Kidney (tissue), 14 donors: ENCODE data around the gene FRRS1. TPM values are rescaled to one million over a fixed set of nuclear protein-coding genes. Genes with fewer than 3 reads are reported as not detected.

Experiments used
- DNase-seq, 5 donors: peaks; one replicate each; pipeline ENCODE4 v3.0.0-alpha.2; 2013 to 2020
- FAIRE-seq: peaks from 2 replicates; lab custom pipeline; 2012; peaks lifted over from hg19 to GRCh38; lab: Jason Lieb, UNC
- H3K27ac ChIP-seq, 2 donors: one replicate each; pipeline ENCODE4 v1.7.0; 2013; ENCODE audit warnings: low read depth in 2 of 2, low read length in 2 of 2, inconsistent platforms in 1 of 2
- H3K27me3 ChIP-seq: one replicate; pipeline ENCODE4 v1.7.1; 2013; ENCODE audit warnings: low read length, inconsistent platforms; ENCODE audit not compliant: control insufficient read depth, insufficient read depth
- H3K36me3 ChIP-seq, 3 donors: one replicate each; pipeline versions ENCODE4 v1.7.0 to v1.7.1; 2013; ENCODE audit warnings: low read length in 3 of 3, control low read depth in 1 of 3, inconsistent platforms in 1 of 3; ENCODE audit not compliant: insufficient read depth in 3 of 3, control insufficient read depth in 2 of 3
- H3K4me1 ChIP-seq, 3 donors: one replicate each; pipeline versions ENCODE4 v1.7.0 to v1.7.1; 2013; ENCODE audit warnings: low read length in 3 of 3, inconsistent platforms in 1 of 3, low read depth in 1 of 3; ENCODE audit not compliant: control insufficient read depth in 2 of 3, insufficient read depth in 2 of 3
- H3K4me3 ChIP-seq, 3 donors: one replicate each; pipeline versions ENCODE4 v1.7.0 to v1.8.1; 2013; ENCODE audit warnings: low read length in 3 of 3, control low read depth in 1 of 3, inconsistent platforms in 1 of 3
- H3K9ac ChIP-seq, 3 donors: one replicate each; pipeline versions ENCODE4 v1.7.0 to v1.7.1; 2013; ENCODE audit warnings: low read length in 3 of 3, control low read depth in 1 of 3, inconsistent platforms in 1 of 3
- H3K9me3 ChIP-seq, 3 donors: one replicate each; pipeline versions ENCODE4 v1.7.0 to v1.7.1; 2013; ENCODE audit warnings: low read length in 3 of 3, control low read depth in 1 of 3, inconsistent platforms in 1 of 3; ENCODE audit not compliant: control insufficient read depth in 2 of 3, insufficient read depth in 1 of 3
- intact Hi-C: fragments of 100-400 bp; cut with DNase I; formaldehyde crosslinking; loops from one replicate; pipeline ENCODE4 v1.11.1; 2022
- polyA plus RNA-seq: library from polyadenylated mRNA; stranded (reverse); fragments of 350-450 nt; fragmentation: Illumina TruSeq; extraction: RNeasy Lipid Tissue Mini Kit (QIAGEN cat#74804); gene quantifications from one replicate; pipeline ENCODE4 v1.2.3, GENCODE V29; 2014; ENCODE audit warnings: low read depth, low replicate concordance; ENCODE audit not compliant: insufficient read depth
- total RNA-seq: library from RNA; stranded (reverse); fragmentation: NEBNext Ultra II Directional; extraction: Animal tissue kit (Norgen Biotek cat#: 25700); gene quantifications from one replicate; pipeline ENCODE4 v1.2.1, GENCODE V29; 2021
- TF ChIP-seq, protein P1 (sequence below): IDR thresholded peaks from 3 replicates; pipeline ENCODE4 v1.5.1; 2012; ENCODE audit warnings: mild to moderate bottlenecking, moderate library complexity, borderline replicate concordance; ENCODE audit not compliant: insufficient read depth; ENCODE audit errors: extremely low read depth
- donor health status: control.
- donor health status: control.
- donor health status: control.
- donor health status: control.
- donor health status: control.
- donor health status: DM: yes; HTN: yes; CAD: no.
- donor health status: Normal renal cell carcinoma (clear cell type).

Gene FRRS1
- total and polyA plus RNA-seq, 2 donors from 2014 or later: 1.0 to 7.4 TPM

DNA sequence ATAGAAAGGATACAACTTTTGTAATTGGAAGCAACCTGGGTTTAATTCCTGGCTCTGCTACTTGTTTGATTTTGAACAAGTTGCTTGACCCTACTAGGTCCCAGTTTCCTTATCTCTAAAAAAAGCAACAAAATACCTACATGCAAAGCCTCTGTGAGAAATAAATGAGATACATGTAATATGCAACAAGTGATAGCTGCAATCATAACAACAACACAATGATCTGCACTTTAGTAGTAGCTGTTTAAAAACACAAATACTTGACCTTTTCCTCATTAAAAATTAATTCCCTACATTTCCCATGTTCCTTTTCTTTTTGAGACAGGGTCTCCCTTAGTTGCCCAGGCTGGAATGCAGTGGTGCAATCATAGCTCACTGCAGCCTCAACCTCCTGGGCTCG lies 40.0 kb downstream of the FRRS1 start:
- intact Hi-C loops: no loop called here
- Histone ChIP-seq H3K27me3 (no peaks in the 10 kb centered on the region), H3K36me3 (no peaks in the 10 kb centered on the region), H3K9me3 (no peaks in the 10 kb centered on the region), H3K9ac (no peak overlapping the region), H3K27ac (no peak overlapping the region), H3K4me1 (no peaks in the 10 kb centered on the region), H3K4me3 (no peak overlapping the region)
- TF ChIP-seq, protein P1, sequence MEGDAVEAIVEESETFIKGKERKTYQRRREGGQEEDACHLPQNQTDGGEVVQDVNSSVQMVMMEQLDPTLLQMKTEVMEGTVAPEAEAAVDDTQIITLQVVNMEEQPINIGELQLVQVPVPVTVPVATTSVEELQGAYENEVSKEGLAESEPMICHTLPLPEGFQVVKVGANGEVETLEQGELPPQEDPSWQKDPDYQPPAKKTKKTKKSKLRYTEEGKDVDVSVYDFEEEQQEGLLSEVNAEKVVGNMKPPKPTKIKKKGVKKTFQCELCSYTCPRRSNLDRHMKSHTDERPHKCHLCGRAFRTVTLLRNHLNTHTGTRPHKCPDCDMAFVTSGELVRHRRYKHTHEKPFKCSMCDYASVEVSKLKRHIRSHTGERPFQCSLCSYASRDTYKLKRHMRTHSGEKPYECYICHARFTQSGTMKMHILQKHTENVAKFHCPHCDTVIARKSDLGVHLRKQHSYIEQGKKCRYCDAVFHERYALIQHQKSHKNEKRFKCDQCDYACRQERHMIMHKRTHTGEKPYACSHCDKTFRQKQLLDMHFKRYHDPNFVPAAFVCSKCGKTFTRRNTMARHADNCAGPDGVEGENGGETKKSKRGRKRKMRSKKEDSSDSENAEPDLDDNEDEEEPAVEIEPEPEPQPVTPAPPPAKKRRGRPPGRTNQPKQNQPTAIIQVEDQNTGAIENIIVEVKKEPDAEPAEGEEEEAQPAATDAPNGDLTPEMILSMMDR: no peak
- FAIRE-seq: no peak
- DNase-seq: no peak

DNA sequence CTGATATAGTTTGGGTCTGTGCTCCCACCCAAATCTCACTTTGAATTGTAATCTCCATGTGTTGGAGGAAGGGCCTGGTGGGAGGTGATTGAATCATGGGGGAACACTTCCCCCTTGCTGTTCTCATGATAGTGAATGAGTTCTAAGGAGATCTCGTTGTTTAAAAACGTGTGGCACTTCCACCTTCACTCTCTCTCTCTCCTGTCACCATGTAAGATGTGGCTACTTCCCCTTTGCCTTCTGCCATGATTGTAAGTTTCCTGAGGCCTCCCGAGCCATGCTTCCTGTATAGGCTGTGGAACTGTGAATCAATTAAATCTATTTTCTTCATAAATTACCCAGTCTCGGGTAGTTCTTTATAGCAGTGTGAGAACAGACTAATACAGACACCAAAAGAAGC lies 40.4 kb downstream of the FRRS1 start:
- no peaks in the 10 kb centered on the region for H3K36me3 ChIP-seq
- H3K9me3 ChIP-seq: no peaks in the 10 kb centered on the region
- intact Hi-C loops: no loop called here
- no peak overlapping the region for H3K4me3 ChIP-seq
- no peaks in the 10 kb centered on the region for H3K27me3 ChIP-seq
- H3K4me1 ChIP-seq: no peaks in the 10 kb centered on the region
- no peak for DNase-seq
- FAIRE-seq: no peak
- TF ChIP-seq, protein P1: no peak
- H3K27ac ChIP-seq: no peak overlapping the region
- H3K9ac ChIP-seq: no peak overlapping the region

DNA sequence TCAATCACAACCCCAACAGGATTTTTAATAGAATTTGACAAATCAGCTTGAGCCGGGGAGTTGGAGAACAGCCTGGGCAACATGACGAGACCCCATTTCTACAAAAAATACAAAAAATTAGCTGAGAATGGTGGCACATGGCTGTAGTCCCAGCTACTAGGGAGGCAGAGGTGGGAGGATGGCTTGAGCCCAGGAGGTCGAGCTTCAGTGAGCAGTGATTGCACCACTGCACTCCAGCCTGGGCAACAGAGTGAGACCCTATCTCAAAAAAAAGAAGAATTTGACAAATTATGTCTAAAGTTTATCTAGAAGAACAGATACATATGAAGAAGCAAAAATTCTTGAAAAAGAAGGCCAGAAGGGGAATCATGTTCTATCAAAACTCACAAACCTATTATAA lies 43.2 kb downstream of the FRRS1 start:
- Histone ChIP-seq H3K9ac (no peak overlapping the region), H3K4me3 (no peak overlapping the region), H3K36me3 (no peaks in the 10 kb centered on the region), H3K9me3 (no peaks in the 10 kb centered on the region), H3K27me3 (no peaks in the 10 kb centered on the region), H3K27ac (no peak overlapping the region), H3K4me1 (no peaks in the 10 kb centered on the region)
- FAIRE-seq (no peak), DNase-seq (no peak)
- TF ChIP-seq, protein P1: no peak
- intact Hi-C loops: no loop called here

DNA sequence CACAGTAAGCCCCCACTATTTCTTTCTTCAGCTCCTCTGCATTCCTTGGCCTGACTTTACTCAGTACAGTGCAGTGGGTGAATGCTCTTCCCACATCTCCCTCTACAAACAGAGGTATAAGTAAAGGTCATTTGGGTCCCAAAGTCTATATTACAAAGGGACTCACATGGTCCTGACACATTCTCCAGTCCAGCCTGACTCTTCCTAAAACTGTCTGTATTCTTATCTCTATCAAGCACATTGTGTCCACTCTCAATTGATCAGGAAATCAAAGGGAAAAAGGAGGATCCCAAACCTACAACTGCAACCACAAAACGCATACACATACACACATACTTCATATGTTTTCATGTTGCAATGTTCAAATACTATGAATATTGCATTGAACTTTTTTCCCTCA lies 49.4 kb downstream of the FRRS1 start:
- H3K9me3 ChIP-seq: no peaks in the 10 kb centered on the region
- H3K27me3 ChIP-seq: no peaks in the 10 kb centered on the region
- no peak overlapping the region for H3K4me3 ChIP-seq
- DNase-seq: no peak
- FAIRE-seq: no peak
- peaks cover 0 to 12% (median 0%) of the 10 kb centered on the region in 3 donors for H3K36me3 ChIP-seq
- no peak overlapping the region for H3K9ac ChIP-seq
- no peaks in the 10 kb centered on the region for H3K4me1 ChIP-seq
- TF ChIP-seq, protein P1: no peak
- intact Hi-C loops: loop anchor here (5.0 kb wide), 1 partner anchor 535 kb away; no protein-coding TSS in a partner anchor
- H3K27ac ChIP-seq: no peak overlapping the region
